Right lobe of liver (tissue), 4 donors: Measurements from ENCODE around the gene MBLAC2.

Experiments used
- POLR2A ChIP-seq: fragments of 450-650 bp; IDR thresholded peaks from one replicate; pipeline ENCODE4 v1.6.1; 2017; ENCODE audit warnings: antibody characterized with exemption, mild to moderate bottlenecking
- TF ChIP-seq, protein P1 (sequence below), 4 donors: fragments of 200-600 bp in 3 of 4; fragments of 450-650 bp in 1 of 4; IDR thresholded peaks; one replicate each; pipeline versions ENCODE4 v1.5.1 to v1.8.0; 2016 to 2022; ENCODE audit warnings: antibody characterized with exemption in 4 of 4, mild to moderate bottlenecking in 2 of 4
- donor health status: DM: no; HTN: no; CAD: no.
- donor health status: DM: no; HTN: no; CAD: no.
- donor health status: DM: no; HTN: yes; CAD: no.

DNA sequence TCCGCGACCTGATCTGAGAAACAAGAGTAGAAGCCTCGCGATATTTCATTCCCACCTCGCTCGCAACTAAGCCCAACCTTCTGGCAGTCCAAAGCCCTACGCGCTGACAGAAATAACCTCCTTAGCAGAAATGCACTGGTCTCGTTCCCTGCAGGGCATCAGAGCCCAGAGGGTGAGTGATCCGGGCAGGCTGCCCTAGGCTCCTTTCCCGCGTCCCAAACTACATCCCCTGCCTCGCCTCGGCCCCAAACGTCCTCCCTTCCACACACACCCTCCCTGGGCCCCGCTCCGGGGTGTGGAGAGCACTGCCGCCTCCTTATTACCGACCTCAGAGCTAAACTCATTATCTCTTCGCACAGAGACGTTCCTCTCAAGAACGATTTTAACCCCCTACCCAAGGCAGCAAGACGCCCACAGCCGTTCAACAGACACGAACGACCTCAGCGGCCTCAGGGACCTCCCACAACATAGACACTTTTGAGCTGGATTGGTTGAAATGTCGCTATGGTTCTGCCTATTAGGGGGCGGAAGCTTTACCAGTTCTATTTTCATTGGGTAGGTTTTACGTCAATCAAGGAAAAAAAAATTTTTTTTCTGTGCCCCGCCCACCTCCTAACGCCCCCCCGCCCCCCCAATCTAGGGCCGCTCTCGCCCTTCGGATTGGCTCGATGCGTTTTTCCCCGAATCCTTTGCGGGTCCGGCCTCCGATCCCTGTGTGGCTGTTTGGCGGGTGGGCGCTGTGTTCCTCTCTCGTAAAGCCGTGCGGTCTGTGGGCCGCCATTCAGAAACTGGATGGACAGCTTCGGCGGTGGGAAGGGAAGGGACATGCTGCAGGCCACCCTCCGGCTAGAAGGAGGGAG, 65.0 kb downstream of the MBLAC2 start, which contains the start of gene CETN3:
- TF ChIP-seq, protein P1, sequence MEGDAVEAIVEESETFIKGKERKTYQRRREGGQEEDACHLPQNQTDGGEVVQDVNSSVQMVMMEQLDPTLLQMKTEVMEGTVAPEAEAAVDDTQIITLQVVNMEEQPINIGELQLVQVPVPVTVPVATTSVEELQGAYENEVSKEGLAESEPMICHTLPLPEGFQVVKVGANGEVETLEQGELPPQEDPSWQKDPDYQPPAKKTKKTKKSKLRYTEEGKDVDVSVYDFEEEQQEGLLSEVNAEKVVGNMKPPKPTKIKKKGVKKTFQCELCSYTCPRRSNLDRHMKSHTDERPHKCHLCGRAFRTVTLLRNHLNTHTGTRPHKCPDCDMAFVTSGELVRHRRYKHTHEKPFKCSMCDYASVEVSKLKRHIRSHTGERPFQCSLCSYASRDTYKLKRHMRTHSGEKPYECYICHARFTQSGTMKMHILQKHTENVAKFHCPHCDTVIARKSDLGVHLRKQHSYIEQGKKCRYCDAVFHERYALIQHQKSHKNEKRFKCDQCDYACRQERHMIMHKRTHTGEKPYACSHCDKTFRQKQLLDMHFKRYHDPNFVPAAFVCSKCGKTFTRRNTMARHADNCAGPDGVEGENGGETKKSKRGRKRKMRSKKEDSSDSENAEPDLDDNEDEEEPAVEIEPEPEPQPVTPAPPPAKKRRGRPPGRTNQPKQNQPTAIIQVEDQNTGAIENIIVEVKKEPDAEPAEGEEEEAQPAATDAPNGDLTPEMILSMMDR (IDR thresholded peaks at IDR 0.05) = peak in 1 of 4 donors; percentile 11
- peak; percentile 95 for TF ChIP-seq POLR2A
